HepG2 (cell line): ENCODE data around the gene SAP25. TPM values are rescaled to one million over a fixed set of nuclear protein-coding genes. Genes with fewer than 3 reads are reported as not detected.

Source experiments
- AKAP8 ChIP-seq: sonication (generic); formaldehyde crosslinking; IDR thresholded peaks from 2 replicates; pipeline ENCODE4 v1.5.1; 2020; ENCODE audit warnings: mild to moderate bottlenecking, missing genetic modification reagents
- E2F5 ChIP-seq: sonication (generic); formaldehyde crosslinking; conservative IDR thresholded peaks from 2 replicates; pipeline ENCODE4 v1.4.0; 2020; ENCODE audit warnings: missing genetic modification reagents
- GABPA ChIP-seq, 2 experiments: IDR thresholded peaks; 2 replicates each; pipeline ENCODE4 v1.6.1; 2011 to 2016; ENCODE audit warnings: low read depth in 2 of 2, low read length in 1 of 2, missing biosample characterization in 1 of 2, missing genetic modification characterization in 1 of 2
- HDAC1 ChIP-seq: sonication (generic); formaldehyde crosslinking; IDR thresholded peaks from 2 replicates; pipeline ENCODE4 v1.5.1; 2020; ENCODE audit warnings: mild to moderate bottlenecking, missing genetic modification reagents
- IRF1 ChIP-seq: sonication (generic); formaldehyde crosslinking; IDR thresholded peaks from 2 replicates; pipeline ENCODE4 v1.4.0; 2020; ENCODE audit warnings: low read depth, mild to moderate bottlenecking, missing genetic modification reagents
- PAXIP1 ChIP-seq: sonication (generic); formaldehyde crosslinking; conservative IDR thresholded peaks from 2 replicates; pipeline ENCODE4 v1.4.0; 2020; ENCODE audit warnings: mild to moderate bottlenecking, missing genetic modification reagents, moderate library complexity
- RAD21 ChIP-seq: fragments of 450-650 bp; formaldehyde crosslinking; IDR thresholded peaks from 2 replicates; pipeline ENCODE4 v1.5.0; 2020; ENCODE audit warnings: mild to moderate bottlenecking
- RBM22 ChIP-seq: fragments of 200-400 bp; formaldehyde crosslinking; optimal IDR thresholded peaks from 2 replicates; pipeline ENCODE3; 2017; ENCODE audit warnings: mild to moderate bottlenecking, low read length, moderate library complexity
- THYN1 ChIP-seq: sonication (generic); formaldehyde crosslinking; IDR thresholded peaks from 2 replicates; pipeline ENCODE4 v1.8.1; 2023; ENCODE audit warnings: low read depth, mild to moderate bottlenecking, moderate library complexity, missing genetic modification reagents, borderline replicate concordance
- ZFP62 ChIP-seq: sonication (generic); formaldehyde crosslinking; IDR thresholded peaks from 2 replicates; pipeline ENCODE4 v1.4.0; 2020; ENCODE audit warnings: missing genetic modification reagents
- ZKSCAN1 ChIP-seq: fragments of 150-350 bp; IDR thresholded peaks from 2 replicates; pipeline ENCODE4 v1.6.1; 2014; ENCODE audit warnings: low read length
- ZNF33A ChIP-seq: sonication (generic); formaldehyde crosslinking; IDR thresholded peaks from 2 replicates; pipeline ENCODE4 v1.5.1; 2020; ENCODE audit warnings: missing genetic modification reagents, mild to moderate bottlenecking, moderate library complexity, borderline replicate concordance
- ZNF407 ChIP-seq: sonication (generic); formaldehyde crosslinking; IDR thresholded peaks from one replicate; pipeline ENCODE4 v1.5.1; 2020; ENCODE audit warnings: mild to moderate bottlenecking, missing genetic modification reagents; ENCODE audit errors: not compliant biosample characterization
- polyA plus RNA-seq, 8 experiments: library from polyadenylated mRNA; depleted of rRNA in 3 of 8; stranded (reverse) in 7 of 8; unstranded in 1 of 8; fragments of >200 nt; fragmentation: Illumina TruSeq in 4 of 8; extraction: Trizol in 4 of 8; gene quantifications; 2 replicates each; pipeline versions ENCODE4 v1.2.1 to v1.2.3, GENCODE V29; 2011 to 2016; ENCODE audit warnings: low read depth in 4 of 8, missing spikeins in 1 of 8, mixed read lengths in 1 of 8; ENCODE audit not compliant: insufficient read depth in 1 of 8
- total RNA-seq, 5 experiments: library from RNA; depleted of rRNA; stranded (reverse); fragments of >200 nt; fragmentation: Illumina TruSeq; extraction: Trizol; gene quantifications; 2 replicates each; pipeline ENCODE4 v1.2.3, GENCODE V29; 2016; ENCODE audit warnings: low read depth in 1 of 5
- TF ChIP-seq, protein P1 (sequence below): sonication (generic); formaldehyde crosslinking; IDR thresholded peaks from 2 replicates; pipeline ENCODE4 v1.8.0; 2022; ENCODE audit warnings: mild to moderate bottlenecking, missing genetic modification reagents, moderate library complexity

SAP25 gene
- total and polyA plus RNA-seq, 2 of the 13 experiments (the other 11 are each of a cell fraction or from before 2014, with no cell fraction given), result 0.15 to 0.20 TPM

- TF ChIP-seq RBM22, result no peak
- TF ChIP-seq IRF1 (CRISPR knock-in tag), result no peak
- TF ChIP-seq, protein P1, sequence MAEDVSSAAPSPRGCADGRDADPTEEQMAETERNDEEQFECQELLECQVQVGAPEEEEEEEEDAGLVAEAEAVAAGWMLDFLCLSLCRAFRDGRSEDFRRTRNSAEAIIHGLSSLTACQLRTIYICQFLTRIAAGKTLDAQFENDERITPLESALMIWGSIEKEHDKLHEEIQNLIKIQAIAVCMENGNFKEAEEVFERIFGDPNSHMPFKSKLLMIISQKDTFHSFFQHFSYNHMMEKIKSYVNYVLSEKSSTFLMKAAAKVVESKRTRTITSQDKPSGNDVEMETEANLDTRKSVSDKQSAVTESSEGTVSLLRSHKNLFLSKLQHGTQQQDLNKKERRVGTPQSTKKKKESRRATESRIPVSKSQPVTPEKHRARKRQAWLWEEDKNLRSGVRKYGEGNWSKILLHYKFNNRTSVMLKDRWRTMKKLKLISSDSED (CRISPR knock-in tag), result no peak
- no peak for TF ChIP-seq GABPA (IDR thresholded peaks at IDR 0.05; ENCODE audit: low read depth, low read length)
- no peak for TF ChIP-seq GABPA (CRISPR knock-in tag; IDR thresholded peaks at IDR 0.05; ENCODE audit: low read depth)
- TF ChIP-seq THYN1 (CRISPR knock-in tag), result no peak
- no peak for TF ChIP-seq E2F5 (CRISPR knock-in tag)
- no peak for TF ChIP-seq ZNF407 (CRISPR knock-in tag)
- TF ChIP-seq ZFP62 (CRISPR knock-in tag), result no peak
- no peak for TF ChIP-seq RAD21 (CRISPR knock-in tag)
- peak; percentile 70 for TF ChIP-seq HDAC1
- no peak for TF ChIP-seq AKAP8 (CRISPR knock-in tag)
- no peak for TF ChIP-seq ZKSCAN1
- TF ChIP-seq PAXIP1 (CRISPR knock-in tag), result peak; percentile 93
- no peak for TF ChIP-seq ZNF33A
These were observed 33.5 kb downstream of the SAP25 start (continued) for GRCh38 chr7:100540073-100540723.
